Measurements from ENCODE around the gene MAP2K4.

MAP2K4 gene

GRCh38 chr17:12040478-12040877 is 19.8 kb downstream of the MAP2K4 start:
- no peak for DNase-seq (ENCODE audit: low read depth)

- no peak for DNase-seq (ENCODE audit: low read depth)
Measured at GRCh38 chr17:12041312-12041711, 20.6 kb downstream of the MAP2K4 start.

- no peak for DNase-seq (ENCODE audit: low read depth)
Measured at GRCh38 chr17:12043702-12044101, 23.0 kb downstream of the MAP2K4 start.

GRCh38 chr17:12046786-12047185 is 26.1 kb downstream of the MAP2K4 start:
- DNase-seq (ENCODE audit: low read depth) = no peak

GRCh38 chr17:12047681-12048376 is 27.2 kb downstream of the MAP2K4 start:
- no peak for DNase-seq (ENCODE audit: low read depth)

DNA sequence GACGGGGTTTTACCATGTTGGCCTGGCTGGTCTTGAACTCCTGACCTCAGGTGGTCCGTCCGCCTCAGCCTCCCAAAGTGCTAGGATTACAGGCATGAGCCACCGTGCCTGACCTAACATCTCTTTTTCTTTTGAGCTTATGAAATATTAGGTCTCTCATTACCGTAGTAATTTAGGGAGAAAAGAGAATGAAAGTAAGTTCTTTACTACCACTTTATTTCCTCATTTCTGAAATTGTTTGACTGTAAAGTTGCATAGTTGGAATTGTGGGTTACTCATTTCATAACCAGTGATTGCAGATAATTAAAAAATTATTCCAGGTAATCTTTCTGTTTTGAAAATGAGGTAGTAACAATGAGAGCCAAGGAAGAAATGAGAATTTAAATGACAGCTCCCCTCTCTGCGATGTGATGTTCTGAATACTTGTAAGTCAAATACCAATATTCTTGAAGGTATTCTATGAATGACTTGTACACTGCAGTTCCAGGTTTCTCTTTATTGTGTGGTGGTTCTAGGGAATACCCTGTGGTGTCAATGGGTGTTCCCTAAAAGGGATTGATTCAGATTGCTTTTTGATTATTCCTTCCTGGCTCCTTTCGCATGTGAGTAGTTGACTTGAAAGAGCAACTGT is 28.3 kb downstream of the MAP2K4 start:
- DNase-seq (ENCODE audit: low read depth) = no peak

DNA sequence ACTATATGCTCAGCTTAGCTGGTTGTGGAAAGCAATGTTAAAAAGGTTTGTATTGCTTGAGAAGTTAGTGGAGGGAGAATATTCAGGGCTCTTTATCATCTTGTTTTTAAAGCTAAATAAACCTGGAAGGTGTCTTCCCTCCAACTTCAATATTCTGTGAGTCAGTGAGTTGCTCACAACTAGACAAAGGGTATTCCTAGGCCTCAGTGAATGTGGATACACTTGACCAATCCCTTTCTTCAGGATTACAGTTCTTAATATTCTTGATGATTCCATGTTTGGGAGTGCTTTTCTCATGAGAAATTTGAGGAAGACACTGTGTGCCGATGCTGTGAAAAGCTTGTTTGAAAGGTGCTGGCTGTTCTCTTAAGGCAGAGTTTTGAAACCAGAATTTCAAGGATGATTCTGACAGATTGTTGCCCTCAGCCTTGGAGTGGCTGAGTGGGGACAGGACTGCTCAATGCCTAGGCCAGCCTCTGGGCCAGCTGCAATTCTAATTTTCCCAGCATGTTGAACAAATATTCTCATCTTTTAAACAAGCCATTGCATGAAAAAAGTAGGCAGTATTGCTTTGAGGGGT is 30.1 kb downstream of the MAP2K4 start:
- DNase-seq (ENCODE audit: low read depth) = no peak

- DNase-seq (ENCODE audit: low read depth) = no peak
Measured at GRCh38 chr17:12053552-12053951, 32.9 kb downstream of the MAP2K4 start.

DNA sequence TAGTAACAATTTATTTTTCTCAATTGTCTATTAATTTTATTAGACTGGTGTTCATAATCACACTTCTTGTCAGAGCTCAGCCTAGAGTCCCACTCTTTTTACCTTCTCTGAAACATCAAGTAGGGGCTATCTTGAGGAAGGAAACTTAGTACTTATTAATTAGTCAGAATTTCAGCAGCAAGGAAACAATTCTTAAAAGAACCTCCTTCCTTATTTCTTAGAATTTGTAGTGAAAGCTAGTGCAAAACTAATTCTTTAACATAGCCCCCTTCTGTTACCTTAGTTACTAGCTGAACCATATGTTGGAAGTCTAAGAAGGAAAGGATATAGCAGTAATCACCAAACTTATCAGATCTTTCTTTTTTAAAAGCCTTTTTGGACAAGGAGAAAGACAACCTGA is 35.2 kb downstream of the MAP2K4 start:
- DNase-seq (ENCODE audit: low read depth) = no peak

DNA sequence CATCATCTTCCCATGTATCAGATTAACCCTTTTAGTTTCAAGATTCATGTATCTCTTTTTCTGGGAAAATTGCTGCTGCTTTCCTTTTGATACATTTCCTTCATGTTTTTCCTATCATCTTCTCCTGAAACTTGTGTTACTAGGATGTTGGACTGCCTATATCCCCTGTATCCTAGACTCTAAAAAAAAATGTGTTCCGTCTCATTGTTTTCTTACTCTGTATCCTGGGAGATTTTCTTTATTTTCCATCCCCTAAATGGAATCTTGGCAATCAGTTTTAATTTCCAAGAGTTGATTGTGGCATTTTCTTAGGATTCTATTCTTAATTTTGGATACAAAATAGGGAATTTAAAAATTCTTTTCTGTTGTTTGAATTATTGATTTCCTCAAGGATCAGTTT is 36.8 kb downstream of the MAP2K4 start:
- no peak for DNase-seq (ENCODE audit: low read depth)

- DNase-seq (ENCODE audit: low read depth) = no peak
Measured at GRCh38 chr17:12058535-12058934, 37.9 kb downstream of the MAP2K4 start.

- no peak for DNase-seq (ENCODE audit: low read depth)
Measured at GRCh38 chr17:12062249-12062648, 41.6 kb downstream of the MAP2K4 start.

DNA sequence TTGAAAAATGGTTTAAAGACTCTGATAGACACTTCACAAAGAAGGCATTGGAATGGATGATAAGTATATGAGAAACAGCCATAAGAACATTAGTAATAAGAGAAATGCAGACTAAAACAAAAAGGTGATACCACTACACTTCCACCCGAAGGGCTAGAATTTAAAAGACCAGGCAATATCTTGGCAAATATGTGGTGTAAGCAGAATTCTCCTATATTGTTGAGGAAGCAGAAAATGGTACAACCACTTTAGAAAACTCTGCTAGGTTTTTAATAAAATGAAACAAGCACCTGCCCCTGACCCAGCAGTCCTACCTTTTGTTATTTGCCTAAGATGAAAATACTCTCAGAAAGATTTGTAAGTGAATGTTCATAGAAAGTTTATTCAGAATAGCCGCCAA is 43.7 kb downstream of the MAP2K4 start:
- DNase-seq (ENCODE audit: low read depth) = no peak

GRCh38 chr17:12067485-12067884 is 46.8 kb downstream of the MAP2K4 start:
- DNase-seq (ENCODE audit: low read depth) = no peak

- no peak for DNase-seq (ENCODE audit: low read depth)
Measured at GRCh38 chr17:12068946-12069345, 48.3 kb downstream of the MAP2K4 start.

DNA sequence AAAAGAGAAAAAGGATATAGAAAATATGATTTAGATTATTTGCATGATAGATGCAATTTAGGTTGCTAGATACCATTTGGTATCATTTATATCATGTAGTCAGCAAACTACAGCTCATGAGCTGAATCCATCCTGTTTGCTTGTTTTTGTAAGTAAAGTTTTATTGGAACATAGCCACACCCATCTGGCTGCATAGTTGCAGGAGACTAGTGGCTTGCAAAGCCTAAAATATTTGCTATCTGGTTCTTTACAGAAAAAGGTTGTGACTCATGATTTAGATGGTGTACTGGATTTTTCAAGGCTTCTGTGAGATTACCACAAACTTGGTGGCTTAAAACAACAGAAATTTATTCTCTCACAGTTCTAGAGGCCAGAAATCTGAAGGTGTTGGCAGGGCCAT is 49.9 kb downstream of the MAP2K4 start:
- DNase-seq (ENCODE audit: low read depth) = no peak

DNA sequence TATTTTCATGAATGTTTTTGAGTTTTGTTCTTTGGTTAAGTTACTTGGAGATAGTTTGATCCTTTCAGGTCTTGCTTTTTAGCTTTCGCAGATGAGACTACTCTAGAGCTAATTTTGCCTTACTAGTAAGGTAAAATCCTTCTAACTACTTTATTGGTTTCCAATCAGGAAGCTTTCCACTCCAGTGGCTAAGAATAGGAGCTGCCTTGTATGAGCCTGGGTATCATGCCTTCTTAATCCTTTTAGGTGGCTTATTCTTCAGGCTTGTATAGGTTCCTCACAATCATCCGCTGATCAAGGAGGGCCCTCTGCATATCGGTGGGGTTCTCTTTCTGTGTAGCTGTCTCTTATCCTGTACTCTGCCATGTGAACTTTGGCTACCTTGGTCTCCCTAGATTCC is 53.7 kb downstream of the MAP2K4 start:
- no peak for DNase-seq (ENCODE audit: low read depth)

DNA sequence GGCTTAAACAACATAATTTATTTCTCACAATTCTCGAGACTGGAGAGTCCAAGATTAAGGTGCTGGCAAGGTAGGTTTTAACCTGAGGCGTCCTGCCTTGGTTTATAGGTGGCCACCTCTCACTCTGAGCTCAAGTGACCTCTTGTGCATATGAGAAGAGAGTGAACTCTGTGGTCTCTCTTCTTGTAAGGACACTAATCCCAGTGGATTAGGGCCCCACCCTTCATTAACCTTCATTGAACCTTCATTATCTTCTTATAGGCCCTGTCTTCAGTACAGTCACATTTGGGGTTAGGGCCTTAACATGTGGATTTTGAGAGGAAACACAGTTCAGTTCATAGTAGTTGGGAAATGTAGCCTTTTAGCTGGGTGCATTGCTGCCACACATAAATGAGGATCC is 57.1 kb downstream of the MAP2K4 start:
- no peak for DNase-seq (ENCODE audit: low read depth)

GRCh38 chr17:12078791-12079190 is 58.1 kb downstream of the MAP2K4 start:
- DNase-seq (ENCODE audit: low read depth) = no peak

DNA sequence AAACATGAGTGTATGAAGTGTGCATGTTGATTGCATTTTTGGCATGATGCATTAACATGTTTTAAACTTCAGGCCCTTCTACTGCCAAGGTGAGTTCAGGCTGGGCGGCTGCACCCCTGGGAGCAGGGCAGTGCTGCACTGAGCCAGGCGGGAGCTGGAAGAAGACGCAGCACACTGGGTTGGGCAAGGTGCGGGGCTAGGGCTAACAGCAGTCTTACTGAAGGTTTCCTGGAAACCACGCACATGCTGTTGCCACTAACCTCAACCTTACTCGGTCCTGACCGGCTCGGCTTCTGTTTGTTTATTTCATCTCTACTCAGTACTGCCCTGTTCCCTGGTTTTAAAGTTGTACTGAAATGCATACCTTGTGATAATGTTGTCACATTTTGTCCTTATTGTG is 61.0 kb downstream of the MAP2K4 start:
- no peak for DNase-seq (ENCODE audit: low read depth)

DNA sequence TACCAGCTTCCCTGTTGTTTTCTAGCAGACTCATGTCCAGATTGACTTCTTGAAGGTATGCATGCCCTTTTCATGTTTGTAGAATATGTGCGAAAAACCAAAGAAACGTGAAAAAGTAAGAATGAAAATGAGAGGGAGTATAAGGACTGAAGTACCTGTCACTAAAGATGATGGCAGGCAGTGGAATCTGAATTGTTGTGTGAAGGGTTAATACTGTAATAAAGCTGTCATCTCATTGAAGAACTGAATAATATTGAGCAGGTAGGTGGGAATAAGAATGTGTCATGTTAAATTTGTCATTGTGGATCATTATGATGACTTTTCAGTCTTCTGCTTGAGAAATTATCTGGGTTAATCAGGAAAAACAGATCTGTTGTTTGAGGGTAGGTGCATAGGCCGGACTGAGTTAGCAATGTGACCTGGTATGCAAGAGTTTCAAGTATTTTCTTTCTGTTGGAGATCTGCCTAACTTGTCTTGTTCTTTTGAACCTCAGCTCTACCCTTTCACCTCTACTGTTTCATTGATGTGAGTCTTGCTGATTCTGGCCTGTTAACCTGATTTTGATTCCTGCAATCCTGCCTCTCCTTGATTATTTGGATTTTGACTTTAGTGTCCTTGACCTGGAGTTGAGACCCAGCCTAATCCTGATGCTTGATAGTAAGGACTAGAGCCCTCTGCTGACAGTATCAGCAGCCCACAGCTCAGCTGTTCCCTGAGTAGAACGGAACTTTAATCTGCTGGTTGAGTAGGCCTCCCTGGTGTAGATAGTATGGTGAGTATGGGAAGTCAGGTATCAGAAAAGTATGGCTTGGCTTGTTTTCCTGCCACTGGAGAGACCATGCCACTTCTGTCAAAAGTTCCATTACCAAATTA is 64.6 kb downstream of the MAP2K4 start:
- no peak for DNase-seq (ENCODE audit: low read depth)

GRCh38 chr17:12088035-12088434 is 67.4 kb downstream of the MAP2K4 start:
- no peak for DNase-seq (ENCODE audit: low read depth)

Measured in activated T-helper 9 cell treated with anti-CD3 and anti-CD28 coated beads, Interleukin-2, amount 50 U/mL, for 16 hours (primary cell).